K562 (cell line): Measurements from ENCODE around the gene IGFL1. TPM values are rescaled to one million over a fixed set of nuclear protein-coding genes. Genes with fewer than 3 reads are reported as not detected.
"Not testable (repeated sequence)": the region's sequence is repeated elsewhere in the genome, so short reads cannot be mapped to it uniquely, and the experiment has no call there.

ENCODE experiments used
- ATAC-seq: fragments of 200-7000 bp; cut with Tn5 transposase; 3 replicates; pipeline ENCODE4 v1.9.1; 2020; ENCODE audit warnings: moderate library complexity
- BruUV-seq: library from RNA; stranded (reverse); fragments of 400-500 nt; replicated peaks from 2 replicates; lab custom pipeline; 2021; lab: Mats Ljungman, UMichigan
- CTCF ChIA-PET: fragments of 300-600 bp; formaldehyde crosslinking; extraction: SDS; loops from one replicate; lab custom pipeline; 2021; ENCODE audit warnings: low intra/inter-chr PET ratio; lab: Yijun Ruan, JAX
- POLR2A ChIA-PET: fragments of 300-600, 350-650 bp; sonication (Branson Sonifier 250); formaldehyde crosslinking; extraction: SDS; loops from one replicate; lab custom pipeline; 2021; ENCODE audit warnings: antibody characterized with exemption, inconsistent platforms; lab: Yijun Ruan, JAX
- DNase-seq, 4 experiments: peaks; one replicate each; pipeline versions ENCODE4 v3.0.0 to v3.0.0-alpha.2; 2011 to 2018; ENCODE audit warnings: low spot score in 3 of 4, mixed read lengths in 3 of 4; ENCODE audit errors: extremely low read depth in 1 of 4
- FAIRE-seq: peaks from 2 replicates; lab custom pipeline; 2011; peaks lifted over from hg19 to GRCh38; lab: Jason Lieb, UNC
- H2AFZ ChIP-seq: 2 replicates; pipeline ENCODE4 v1.6.0; 2011; ENCODE audit warnings: low read depth, low read length, control low read depth, inconsistent platforms
- H3K27ac ChIP-seq: fragments of 200-600 bp; 3 replicates; pipeline ENCODE4 v1.8.0; 2011; ENCODE audit warnings: low read depth, mild to moderate bottlenecking, control low read depth, inconsistent platforms, low read length, moderate library complexity, mixed read lengths; ENCODE audit errors: extremely low read depth
- H3K27me3 ChIP-seq, 2 experiments: fragments of 300-600 bp in 1 of 2; 2 replicates in 1 of 2; 3 replicates in 1 of 2; pipeline versions ENCODE4 v1.6.0 to v1.8.0; 2011; ENCODE audit warnings: inconsistent platforms in 2 of 2, low read length in 2 of 2, mild to moderate bottlenecking in 1 of 2, mixed read lengths in 1 of 2, moderate library complexity in 1 of 2; ENCODE audit not compliant: control insufficient read depth in 2 of 2, insufficient read depth in 2 of 2
- H3K36me3 ChIP-seq: fragments of 300-600 bp; 3 replicates; pipeline ENCODE4 v1.8.0; 2011; ENCODE audit warnings: mild to moderate bottlenecking, low read length, inconsistent platforms; ENCODE audit not compliant: control insufficient read depth, insufficient read depth
- H3K4me1 ChIP-seq, 2 experiments: fragments of 200-600 bp in 1 of 2; replicated peaks in 1 of 2; 2 replicates in 1 of 2; 3 replicates in 1 of 2; pipeline versions ENCODE4 v1.5.1 to v1.8.0; 2011; ENCODE audit warnings: inconsistent platforms in 2 of 2, low read length in 2 of 2, mild to moderate bottlenecking in 1 of 2, mixed read lengths in 1 of 2, moderate library complexity in 1 of 2; ENCODE audit not compliant: control insufficient read depth in 2 of 2, insufficient read depth in 2 of 2
- H3K4me2 ChIP-seq: 2 replicates; pipeline ENCODE4 v1.6.1; 2011; ENCODE audit warnings: low read length, control low read depth, inconsistent platforms, mixed read lengths; ENCODE audit not compliant: insufficient read depth
- H3K4me3 ChIP-seq: fragments of 200-600 bp; sonication (generic), shearing (Covaris generic); 2 replicates; pipeline ENCODE4 v1.5.1; 2016; ENCODE audit warnings: control low read depth, inconsistent platforms
- H3K79me2 ChIP-seq: fragments of 200-600 bp; 3 replicates; pipeline ENCODE4 v1.8.0; 2011; ENCODE audit warnings: low read length, inconsistent platforms; ENCODE audit not compliant: control insufficient read depth, insufficient read depth
- H3K9ac ChIP-seq, 2 experiments: 2 replicates each; pipeline versions ENCODE4 v1.6.0 to v1.6.1; 2011; ENCODE audit warnings: low read depth in 2 of 2, low read length in 2 of 2, control low read depth in 1 of 2, inconsistent platforms in 1 of 2, mild to moderate bottlenecking in 1 of 2, mixed read lengths in 1 of 2; ENCODE audit not compliant: insufficient read depth in 1 of 2
- H3K9me1 ChIP-seq: one replicate; pipeline ENCODE4 v1.6.0; 2011; ENCODE audit warnings: inconsistent platforms, mild to moderate bottlenecking, low read length, moderate library complexity; ENCODE audit not compliant: control insufficient read depth, insufficient read depth
- H3K9me3 ChIP-seq: replicated peaks from 2 replicates; pipeline ENCODE4 v1.5.1; 2011; ENCODE audit warnings: low read depth, low read length, inconsistent platforms; ENCODE audit not compliant: control insufficient read depth, insufficient read depth
- H4K20me1 ChIP-seq: replicated peaks from 2 replicates; pipeline ENCODE4 v1.6.1; 2011; ENCODE audit warnings: low read length, inconsistent platforms, mixed read lengths; ENCODE audit not compliant: control insufficient read depth, insufficient read depth
- BRF1 ChIP-seq: IDR thresholded peaks from 3 replicates; pipeline ENCODE4 v1.6.1; 2011; ENCODE audit warnings: borderline replicate concordance, mild to moderate bottlenecking; ENCODE audit not compliant: insufficient read length; ENCODE audit errors: extremely low read depth
- CEBPB ChIP-seq: fragments of 450-650 bp; IDR thresholded peaks from 2 replicates; pipeline ENCODE4 v1.6.1; 2016; ENCODE audit warnings: missing genetic modification characterization, missing compliant biosample characterization
- CEBPG ChIP-seq, 3 experiments: fragments of 200-800 bp in 1 of 3; sonication (Bioruptor generic) in 1 of 3; sonication (generic) in 1 of 3; formaldehyde crosslinking in 1 of 3; IDR thresholded peaks in 2 of 3; conservative IDR thresholded peaks in 1 of 3; 2 replicates each; pipeline versions ENCODE4 v1.6.1 to v1.8.0; 2016 to 2022; ENCODE audit warnings: missing compliant biosample characterization in 2 of 3, missing genetic modification characterization in 2 of 3, mild to moderate bottlenecking in 1 of 3, missing genetic modification reagents in 1 of 3
- HLTF ChIP-seq: fragments of 450-650 bp; IDR thresholded peaks from 2 replicates; pipeline ENCODE4 v1.6.1; 2016
- ILF3 ChIP-seq: fragments of 450-650 bp; IDR thresholded peaks from 2 replicates; pipeline ENCODE4 v1.6.1; 2018; ENCODE audit warnings: antibody characterized with exemption, mild to moderate bottlenecking, moderate library complexity, borderline replicate concordance
- MAFK ChIP-seq: IDR thresholded peaks from 2 replicates; pipeline ENCODE4 v1.6.1; 2011; ENCODE audit warnings: low read length, improper control_type of control experiment
- RBM25 ChIP-seq: fragments of 200-400 bp; formaldehyde crosslinking; IDR thresholded peaks from 2 replicates; pipeline ENCODE4 v1.6.1; 2018; ENCODE audit warnings: low read length, low read depth, moderate library complexity; ENCODE audit not compliant: severe bottlenecking
- SP1 ChIP-seq: sonication (generic); formaldehyde crosslinking; IDR thresholded peaks from 2 replicates; pipeline ENCODE4 v1.8.1; 2022; ENCODE audit warnings: mild to moderate bottlenecking, missing genetic modification reagents
- TCF7 ChIP-seq: sonication (generic); IDR thresholded peaks from 2 replicates; pipeline ENCODE4 v1.6.1; 2016; ENCODE audit warnings: antibody characterized with exemption, borderline replicate concordance
- ZNF134 ChIP-seq: fragments of 250-450 bp; sonication (Bioruptor Pico); conservative IDR thresholded peaks from 2 replicates; pipeline ENCODE4 v1.4.0; 2020
- WGBS: fragments of 100-300 bp; shearing (Covaris generic); methylation state at CpG from one replicate; pipeline ENCODE4 v1.1.6; 2016; ENCODE audit warnings: low coverage, mixed read lengths; ENCODE audit not compliant: insufficient coverage; ENCODE audit errors: missing lambda C conversion rate; 5-methylcytosine and 5-hydroxymethylcytosine counted together
- in situ Hi-C: fragments of 300-500 bp; cut with MboI; formaldehyde crosslinking; loops from 4 replicates; pipeline ENCODE4 v1.15.0; 2018; ENCODE audit warnings: inconsistent platforms, mixed read lengths
- intact Hi-C: fragments of 100-400 bp; cut with micrococcal nuclease; formaldehyde crosslinking; loops from 2 replicates; pipeline ENCODE4 v1.14.2; 2022
- polyA plus RNA-seq, 8 experiments: library from polyadenylated mRNA; depleted of rRNA in 4 of 8; stranded (reverse) in 5 of 8; unstranded in 3 of 8; fragments of >200 nt; fragmentation: Nextera tagmentation in 2 of 8; fragmentation: Illumina TruSeq in 1 of 8; extraction: Ambion mirVana in 2 of 8; extraction: Trizol in 1 of 8; gene quantifications; 2 replicates each; pipeline versions ENCODE4 v1.2.1 to v1.2.3, GENCODE V29; 2011 to 2014; ENCODE audit warnings: inconsistent platforms in 1 of 8, missing spikeins in 1 of 8
- total RNA-seq, 7 experiments: library from RNA; depleted of rRNA in 6 of 7; stranded (reverse); fragments of >200 nt in 6 of 7; fragmentation: Illumina TruSeq in 2 of 7; extraction: Trizol in 2 of 7; gene quantifications; 2 replicates each; pipeline versions ENCODE4 v1.2.1 to v1.2.3, GENCODE V29; 2011 to 2021; ENCODE audit warnings: low replicate concordance in 1 of 7

IGFL1 gene
- total and polyA plus RNA-seq, 9 of the 15 experiments (the other 6 are each of a cell fraction or from before 2014, with no cell fraction given) = not detected

DNA sequence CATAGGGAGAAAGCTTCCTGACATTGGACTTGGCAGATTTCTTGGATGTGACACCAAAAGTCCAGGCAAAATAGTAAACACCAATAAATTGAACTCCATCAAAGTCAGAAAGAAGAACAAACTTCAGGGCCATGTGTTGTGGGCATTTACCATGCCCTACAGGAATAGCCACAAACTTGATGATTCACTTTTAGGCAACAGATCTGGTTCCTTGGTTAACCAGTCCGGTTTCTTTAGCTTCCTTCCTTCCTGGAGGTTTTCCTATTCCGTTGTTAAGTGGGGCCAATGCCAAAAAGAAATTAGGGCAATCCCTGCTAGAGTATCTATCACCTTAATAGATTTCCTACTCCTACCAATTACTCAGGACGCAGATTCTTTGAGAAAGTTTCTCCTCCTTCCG lies 25.2 kb downstream of the IGFL1 start:
- H3K79me2 ChIP-seq = no peaks in the 10 kb centered on the region
- ATAC-seq = no peak
- H3K27ac ChIP-seq = no peak overlapping the region
- H3K9me3 ChIP-seq = no peaks in the 10 kb centered on the region
- ChIA-PET POLR2A (interaction anchor here (0.6 to 0.9 kb wide), 2 partner anchors 9 to 78 kb away, joined by 3 to 4 read pairs; no protein-coding TSS in a partner anchor), CTCF (no interaction called here)
- DNase-seq = no peak
- WGBS = 0% methylated on average over 4 of the region's 4 CpGs
- no peaks in the 10 kb centered on the region; a peak in 1 of 5 replicates for H3K4me1 ChIP-seq
- no peaks in the 10 kb centered on the region for H3K9me1 ChIP-seq
- H3K4me3 ChIP-seq = no peak overlapping the region
- peaks cover 2 to 21% of the 10 kb centered on the region in 2 experiments; a peak in 2 of 5 replicates for H3K27me3 ChIP-seq
- H3K9ac ChIP-seq = no peak overlapping the region
- intact Hi-C loops (no loop called here), in situ Hi-C loops (no loop called here)
- no peaks in the 10 kb centered on the region for H4K20me1 ChIP-seq
- BruUV-seq = no TSS peak
- FAIRE-seq = no peak
- no peak overlapping the region for H3K4me2 ChIP-seq
- no peaks in the 10 kb centered on the region for H3K36me3 ChIP-seq
- H2AFZ ChIP-seq = no peak overlapping the region
- TF ChIP-seq BRF1 (no peak), TCF7 (no peak), HLTF (no peak), RBM25 (no peak), ZNF134 (no peak), SP1 (CRISPR knock-in tag) (no peak), MAFK (no peak)
- TF ChIP-seq, all 486 proteins: peak for 0

DNA sequence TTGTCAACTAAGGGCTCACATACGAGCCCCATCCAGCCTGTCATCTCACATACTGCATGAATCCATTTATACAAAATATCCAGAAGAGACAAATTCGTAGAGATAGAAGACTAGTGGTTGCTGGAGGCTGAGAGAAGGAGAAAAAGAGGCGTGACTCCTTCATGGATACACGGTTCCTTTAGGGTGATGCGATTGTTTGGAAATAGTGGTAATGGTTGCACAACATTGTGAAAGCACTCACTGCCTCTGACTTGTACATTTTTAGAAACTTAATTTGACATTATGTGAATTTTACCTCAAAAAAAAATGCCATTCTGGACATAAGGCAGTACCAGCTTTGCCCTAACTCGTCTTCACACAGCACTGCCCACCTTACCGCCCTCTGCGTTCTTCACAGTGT lies 27.3 kb downstream of the IGFL1 start:
- no peaks in the 10 kb centered on the region for H4K20me1 ChIP-seq
- TF ChIP-seq CEBPB (tag) = peak; percentile 62
- TF ChIP-seq CEBPG (CRISPR knock-in tag; IDR thresholded peaks at IDR 0.05) = peak; percentile 50; the same call in 1 of the 2 replicates
- TF ChIP-seq CEBPG (tag; conservative IDR thresholded peaks at IDR 0.05 in 1 of 2, IDR thresholded peaks at IDR 0.05 in 1 of 2) = peak; percentile 43 to 87; a peak in 3 of 4 replicates
- no peak for TF ChIP-seq ILF3
- H3K79me2 ChIP-seq = no peaks in the 10 kb centered on the region
- no TSS peak for BruUV-seq
- peaks cover 0 to 3% of the 10 kb centered on the region in 2 experiments; a peak in 1 of 5 replicates for H3K4me1 ChIP-seq
- no peak overlapping the region for H2AFZ ChIP-seq
- peaks cover 8 to 39% of the 10 kb centered on the region in 2 experiments; a peak in 4 of 5 replicates for H3K27me3 ChIP-seq
- H3K27ac ChIP-seq = no peak overlapping the region
- ChIA-PET POLR2A (interaction anchor here (0.6 to 1.7 kb wide), 3 partner anchors 8 to 394 kb away, joined by 3 read pairs; partner anchors contain the start of gene SYMPK), CTCF (interaction anchor here (0.6 kb wide), 1 partner anchor 228 kb away, joined by 4 read pairs; no protein-coding TSS in a partner anchor)
- no peak overlapping the region for H3K9ac ChIP-seq
- DNase-seq (no peak), ATAC-seq (no peak), FAIRE-seq (peak; percentile 32)
- no peak overlapping the region for H3K4me3 ChIP-seq
- H3K4me2 ChIP-seq = no peak overlapping the region
- no peaks in the 10 kb centered on the region for H3K9me3 ChIP-seq
- in situ Hi-C loops = no loop called here
- H3K9me1 ChIP-seq = no peaks in the 10 kb centered on the region
- no peaks in the 10 kb centered on the region for H3K36me3 ChIP-seq
- intact Hi-C loops = no loop called here
- WGBS = 1% methylated on average over 7 of the region's 8 CpGs

GRCh38 chr19:46261501-46261900 lies 32.0 kb downstream of the IGFL1 start:
- H3K79me2 ChIP-seq, FAIRE-seq, H3K9me3 ChIP-seq, intact Hi-C loops, H3K4me1 ChIP-seq, H3K4me3 ChIP-seq, CTCF ChIA-PET, H3K27ac ChIP-seq, H4K20me1 ChIP-seq, BruUV-seq, H3K9me1 ChIP-seq, ATAC-seq, DNase-seq, H3K36me3 ChIP-seq, H2AFZ ChIP-seq, H3K9ac ChIP-seq, H3K4me2 ChIP-seq: not testable (repeated sequence)
- in situ Hi-C loops = loop anchor here (5.0 to 10.0 kb wide), 2 partner anchors 179 to 347 kb away; partner anchors contain the start of gene NANOS2
- POLR2A ChIA-PET = interaction anchor here (0.8 kb wide), 1 partner anchor 9 kb away, joined by 3 read pairs; no protein-coding TSS in a partner anchor
- H3K27me3 ChIP-seq = peaks cover 8 to 36% of the 10 kb centered on the region in 2 experiments
- WGBS = 0% methylated on average over 3 of the region's 7 CpGs
